Erythroblast (primary cell): ENCODE measurements around the gene IL20RB.
A peak's percentile ranks its signal among the peaks of the same experiment; 100 is the strongest.

ENCODE experiments used
- DNase-seq, 2 experiments: peaks; one replicate each; lab custom pipeline; 2025; lab: John Stamatoyannopoulos, UW
- GATA1 ChIP-seq: IDR thresholded peaks from 2 replicates; pipeline ENCODE4 v1.6.1; 2011; ENCODE audit warnings: low read depth, mild to moderate bottlenecking, control low read depth, low read length, moderate library complexity
- POLR2A ChIP-seq: IDR thresholded peaks from 2 replicates; pipeline ENCODE4 v1.6.1; 2011; ENCODE audit warnings: mild to moderate bottlenecking, low read length

IL20RB gene

GRCh38 chr3:136932978-136933772 is 24.6 kb upstream of the IL20RB start:
- no peak for DNase-seq
- TF ChIP-seq POLR2A (no peak), GATA1 (no peak)

DNA sequence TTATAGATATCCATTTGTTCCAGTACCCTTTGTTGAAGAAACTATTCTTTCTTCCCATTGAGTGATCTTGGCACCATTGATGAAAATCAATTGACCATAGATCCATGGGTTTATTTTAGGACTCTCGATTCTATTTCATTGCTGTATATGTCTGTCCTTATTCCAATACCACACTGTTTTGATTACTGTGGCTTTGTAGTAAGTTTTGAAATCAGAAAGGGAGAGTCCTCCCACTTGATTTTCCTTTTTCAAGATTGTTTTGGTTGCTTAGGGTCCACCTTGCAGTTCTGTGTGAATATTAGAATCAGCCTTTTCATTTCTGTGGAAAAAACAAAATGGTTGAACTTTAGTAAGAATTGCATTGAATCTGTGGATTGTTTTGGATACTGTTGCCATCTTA is 20.6 kb upstream of the IL20RB start:
- DNase-seq, result no peak
- TF ChIP-seq POLR2A (no peak), GATA1 (no peak)

DNA sequence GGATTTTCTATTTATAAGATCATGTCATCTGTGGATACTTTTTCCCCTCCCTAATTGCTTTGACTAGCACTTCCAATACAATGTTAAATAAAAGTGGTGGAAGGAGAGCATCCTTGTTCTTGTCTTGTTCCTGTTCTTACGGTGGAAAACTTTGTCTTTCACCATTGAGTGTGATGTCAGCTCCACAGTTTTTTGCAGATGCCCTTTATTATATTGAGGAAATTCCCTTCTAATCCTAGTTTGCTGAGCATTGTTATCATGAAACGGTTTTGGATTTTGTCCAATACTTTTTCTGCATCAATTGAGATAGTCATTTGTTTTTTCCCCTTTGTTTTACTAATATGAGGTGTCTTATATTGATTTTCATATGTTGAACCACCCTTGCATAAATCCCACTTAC is 19.9 kb upstream of the IL20RB start:
- TF ChIP-seq POLR2A (no peak), GATA1 (no peak)
- DNase-seq, result no peak

DNA sequence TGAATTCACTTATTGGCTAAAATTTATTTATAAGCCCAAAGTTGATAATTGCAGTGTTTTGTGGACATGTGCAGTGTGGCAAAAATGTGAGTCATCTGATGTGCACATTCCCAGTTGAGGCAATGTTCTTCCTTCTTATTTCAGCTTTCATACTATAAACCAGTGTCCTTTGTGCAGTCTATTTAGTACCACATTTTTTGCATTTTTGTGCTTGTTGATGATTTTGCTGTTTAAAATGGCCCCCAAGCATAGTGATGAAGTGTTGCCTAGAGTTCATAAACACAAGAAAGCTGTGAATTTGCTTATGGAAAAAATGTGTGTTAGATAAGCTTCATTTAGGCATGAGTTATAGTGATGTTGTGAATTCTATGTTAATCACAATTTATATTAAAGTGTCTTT is 19.4 kb upstream of the IL20RB start:
- TF ChIP-seq GATA1, result no peak
- TF ChIP-seq POLR2A, result no peak
- DNase-seq, result no peak

DNA sequence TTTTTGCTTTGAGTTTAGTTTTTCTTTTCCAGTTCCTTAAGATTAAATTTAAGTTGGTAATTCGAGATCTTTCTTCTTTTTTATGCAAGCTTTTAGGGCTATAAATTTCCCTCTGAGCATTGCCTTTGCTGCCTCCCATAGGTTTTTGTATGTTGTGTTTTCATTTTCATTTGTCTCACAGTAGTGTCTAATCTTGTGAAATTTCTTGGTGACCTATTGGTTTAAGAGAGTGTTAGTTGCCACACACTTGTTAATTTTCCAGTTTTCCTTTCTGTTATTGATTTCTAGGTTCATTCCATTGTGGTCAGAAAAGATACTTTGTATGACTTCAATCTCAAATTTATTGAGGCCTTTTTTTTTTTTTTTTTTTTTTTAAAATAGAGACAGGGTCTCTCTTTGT is 18.3 kb upstream of the IL20RB start:
- DNase-seq, result no peak
- TF ChIP-seq POLR2A (no peak), GATA1 (no peak)

- DNase-seq, result no peak
- TF ChIP-seq GATA1 (no peak), POLR2A (no peak)
These were observed 15.0 kb upstream of the IL20RB start for GRCh38 chr3:136942803-136943202.

DNA sequence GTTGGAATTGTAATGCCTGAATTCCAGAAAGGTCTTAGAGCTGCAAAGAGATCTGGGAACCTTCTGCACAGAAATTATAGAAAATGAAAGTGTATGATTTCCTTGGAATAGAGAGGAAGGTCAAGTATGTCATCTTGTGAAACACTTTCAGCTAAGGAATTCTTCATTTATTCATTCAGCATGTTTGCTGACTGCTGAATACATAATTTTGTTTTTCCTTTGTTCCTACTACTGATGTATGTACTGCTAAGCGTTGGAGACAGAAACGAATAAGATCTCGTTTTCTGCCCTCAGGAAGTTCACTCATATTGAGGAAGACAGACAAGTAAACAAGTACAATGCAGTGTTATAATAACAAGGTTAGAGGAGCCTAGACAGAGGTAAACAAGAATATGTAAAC is 14.3 kb upstream of the IL20RB start:
- DNase-seq, result no peak
- TF ChIP-seq GATA1, result no peak
- no peak for TF ChIP-seq POLR2A

- no peak for TF ChIP-seq POLR2A
- no peak for DNase-seq
These were observed 10.8 kb upstream of the IL20RB start for GRCh38 chr3:136946978-136947377.

DNA sequence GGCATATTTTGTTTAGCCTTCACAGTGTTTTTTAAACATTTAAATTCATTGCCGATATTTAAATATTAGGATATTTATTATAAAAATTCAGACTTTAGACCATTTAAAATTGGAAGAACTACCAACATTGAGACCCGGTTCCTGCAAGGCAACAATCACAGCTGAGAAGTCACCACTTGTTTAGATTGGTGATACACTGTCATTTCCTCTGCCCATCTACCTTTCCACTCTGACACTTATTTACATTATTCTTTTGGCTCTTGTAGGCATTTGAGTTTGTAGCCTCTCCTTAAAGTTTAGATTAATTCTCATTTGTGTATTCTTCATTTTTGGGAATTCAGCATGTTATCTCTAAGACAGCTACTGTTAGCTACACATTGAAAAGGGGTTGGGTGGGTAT is 10.3 kb upstream of the IL20RB start:
- TF ChIP-seq POLR2A (no peak), GATA1 (no peak)
- DNase-seq, result no peak

DNA sequence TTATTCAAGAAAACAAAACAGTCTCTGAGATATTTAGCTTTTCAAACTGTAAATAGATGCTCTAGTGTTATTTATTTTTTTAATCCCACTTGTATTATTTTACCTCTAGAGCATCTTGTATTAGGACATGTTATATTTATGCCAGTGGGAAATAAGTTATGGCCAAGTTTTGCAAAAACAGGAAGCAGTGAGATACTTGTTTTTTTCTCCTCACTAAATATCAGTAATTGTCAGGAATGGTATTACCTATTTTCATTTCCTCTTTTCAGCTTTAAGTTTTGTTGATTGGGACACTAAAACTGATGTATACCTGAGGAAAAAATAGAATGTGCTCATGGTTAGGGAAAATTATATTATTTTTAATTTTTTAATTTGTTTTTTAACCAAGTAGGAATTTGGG is 8.6 kb upstream of the IL20RB start:
- TF ChIP-seq POLR2A (no peak), GATA1 (no peak)
- DNase-seq, result no peak

- no peak for TF ChIP-seq GATA1
- TF ChIP-seq POLR2A, result no peak
- DNase-seq, result no peak
These were observed 8.1 kb upstream of the IL20RB start for GRCh38 chr3:136949708-136950107.

GRCh38 chr3:136950623-136951022 is 7.2 kb upstream of the IL20RB start:
- DNase-seq, result no peak
- TF ChIP-seq GATA1 (no peak), POLR2A (no peak)

DNA sequence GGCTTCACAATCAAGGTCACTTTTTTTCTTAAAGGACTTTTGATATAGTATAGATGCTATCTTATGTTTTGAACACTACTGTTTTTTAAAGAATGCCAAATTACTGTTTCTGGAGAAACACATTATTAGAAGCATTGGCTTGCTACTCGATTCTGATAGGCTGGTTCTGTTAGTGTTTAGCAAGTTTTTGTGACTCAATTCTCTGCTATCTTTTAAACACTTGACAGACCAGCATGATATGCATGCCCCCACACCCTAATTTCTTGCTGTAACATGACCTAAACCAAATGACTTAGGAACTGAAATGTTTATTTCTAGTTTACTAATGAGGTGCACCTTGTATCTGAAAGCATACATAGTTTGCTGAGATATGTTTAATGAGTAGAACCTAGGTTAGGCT is 5.5 kb upstream of the IL20RB start:
- TF ChIP-seq POLR2A, result no peak
- DNase-seq, result peak; percentile 23 to 53

DNA sequence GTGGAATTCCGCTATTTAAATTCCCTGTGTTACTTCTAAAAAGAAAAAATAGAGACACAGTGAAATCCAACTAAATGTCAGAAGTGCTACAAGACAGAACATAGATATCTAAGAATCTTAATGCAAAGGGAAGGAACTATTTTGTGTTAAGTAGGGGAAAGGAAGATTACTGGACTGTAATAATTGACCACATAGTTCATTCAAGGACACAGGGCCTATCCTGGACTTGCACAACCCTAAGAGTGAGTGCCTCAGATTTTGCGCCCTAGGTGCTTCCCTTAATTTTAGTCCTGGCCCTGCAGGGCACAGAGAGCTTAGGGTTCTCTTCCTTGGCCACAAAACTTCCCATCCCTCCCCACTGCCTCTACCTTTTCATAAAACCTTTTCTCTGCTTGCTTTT is 3.5 kb upstream of the IL20RB start:
- TF ChIP-seq GATA1 (no peak), POLR2A (no peak)
- no peak for DNase-seq
